OCI-LY7 (cell line): ENCODE measurements around the gene LTBR.

ENCODE experiments used
- CTCF ChIP-seq: fragments of 200-600 bp; sonication (generic); conservative IDR thresholded peaks from 2 replicates; pipeline ENCODE4 v1.5.1; 2014; ENCODE audit warnings: mild to moderate bottlenecking, antibody characterized with exemption, low read length, moderate library complexity, mixed read lengths
- EZH2phosphoT487 ChIP-seq: fragments of 200-600 bp; sonication (generic); IDR thresholded peaks from 2 replicates; pipeline ENCODE4 v1.6.1; 2018; ENCODE audit warnings: low read depth, borderline replicate concordance, mild to moderate bottlenecking, mixed run types, antibody characterized with exemption, low read length, moderate library complexity, mixed read lengths

DNA sequence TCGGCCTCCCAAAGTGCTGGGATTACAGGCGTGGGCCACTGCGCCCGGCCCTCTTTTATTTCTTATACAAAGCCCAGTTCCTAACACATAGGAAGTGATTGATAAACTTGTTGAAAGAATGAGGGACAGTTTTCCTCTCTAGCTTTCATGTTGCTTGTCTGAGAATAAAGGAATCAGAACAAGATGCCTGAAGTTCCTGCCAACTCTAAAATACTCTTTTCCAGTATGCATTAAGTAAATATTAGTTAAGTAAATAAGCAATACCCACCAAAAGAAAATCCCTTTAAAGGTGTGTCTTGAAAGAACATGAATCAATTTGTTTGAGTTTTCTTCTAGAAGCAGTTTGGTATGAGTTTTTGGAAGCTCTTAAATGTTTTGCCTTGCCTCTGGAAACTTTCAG, 36.4 kb downstream of the LTBR start:
- TF ChIP-seq CTCF (no peak), EZH2phosphoT487 (no peak)
